GM19099 (cell line): ENCODE data around the gene MEG3.

Experiments
- POLR2A ChIP-seq: IDR thresholded peaks from 3 replicates; pipeline ENCODE4 v1.6.1; 2011; ENCODE audit warnings: low read depth; ENCODE audit not compliant: insufficient read length; ENCODE audit errors: extremely low read depth

MEG3 gene

DNA sequence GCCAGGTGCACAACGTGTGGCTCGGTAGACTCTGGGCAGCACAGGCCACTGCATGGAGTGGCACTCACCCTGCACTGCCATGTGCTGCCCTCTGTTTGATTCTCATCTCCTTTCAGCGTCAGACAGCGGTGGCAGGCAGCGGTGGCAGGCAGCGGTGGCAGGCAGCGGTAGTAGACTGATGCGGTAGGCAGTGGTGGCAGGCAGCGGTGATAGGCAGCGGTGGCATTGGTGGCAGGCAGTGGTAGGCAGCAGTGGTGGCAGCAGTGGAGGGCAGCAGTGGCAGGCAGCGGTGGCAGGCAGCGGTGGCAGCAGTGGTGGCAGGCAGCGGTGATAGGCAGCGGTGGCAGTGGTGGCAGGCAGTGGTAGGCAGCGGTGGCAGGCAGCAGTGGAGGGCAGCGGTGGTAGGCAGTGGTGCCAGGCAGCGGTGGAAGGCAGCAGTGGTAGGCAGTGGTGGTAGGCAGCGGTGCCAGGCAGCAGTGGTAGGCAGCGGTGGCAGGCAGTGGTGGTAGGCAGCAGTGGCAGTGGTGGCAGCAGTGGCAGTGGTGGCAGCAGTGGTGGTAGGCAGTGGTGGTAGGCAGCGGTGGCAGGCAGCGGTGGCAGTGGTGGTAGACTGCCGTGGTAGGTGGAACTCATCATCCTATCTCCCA, 6.0 kb upstream of the MEG3 start:
- no peak for TF ChIP-seq POLR2A

DNA sequence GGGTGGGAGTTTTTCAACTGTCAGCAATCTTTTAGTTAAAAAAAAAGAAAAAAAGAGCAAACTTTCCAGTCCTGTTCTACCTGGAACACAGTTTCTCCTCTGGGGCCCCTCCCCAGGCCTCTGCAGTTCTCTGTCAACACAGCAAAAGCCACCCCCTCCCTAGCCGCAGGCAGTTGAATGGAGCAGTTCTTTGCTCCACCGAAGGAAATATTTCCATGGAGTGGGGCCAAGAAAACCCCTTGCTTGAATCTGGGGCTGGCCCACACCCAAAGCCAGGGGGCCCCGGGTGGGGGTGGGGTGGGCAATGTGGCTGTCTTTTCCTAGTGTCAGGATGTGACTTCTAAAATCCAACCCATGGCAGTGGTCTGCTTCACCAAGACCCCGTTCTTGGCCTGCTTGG, 5.0 kb upstream of the MEG3 start:
- TF ChIP-seq POLR2A, result no peak

DNA sequence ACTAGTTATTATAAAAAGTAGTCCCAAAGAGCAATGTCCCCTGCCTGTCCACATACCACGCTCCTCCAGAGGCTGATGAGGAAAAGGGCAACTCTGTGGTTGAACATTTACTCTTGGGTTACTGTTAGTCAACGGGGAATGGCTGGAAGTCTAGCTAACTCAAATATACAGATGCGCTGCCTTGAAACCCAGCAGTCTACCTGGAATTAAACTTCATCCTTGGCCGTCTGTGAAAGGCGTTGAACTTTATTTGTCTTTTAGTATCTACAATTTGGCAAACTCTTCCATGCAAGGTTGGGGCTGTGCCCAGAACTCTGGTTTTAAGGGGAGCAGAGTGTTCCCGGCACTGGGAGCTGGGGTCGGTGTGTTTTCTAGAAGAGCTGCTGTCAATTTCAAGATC, 3.9 kb upstream of the MEG3 start:
- TF ChIP-seq POLR2A, result no peak

DNA sequence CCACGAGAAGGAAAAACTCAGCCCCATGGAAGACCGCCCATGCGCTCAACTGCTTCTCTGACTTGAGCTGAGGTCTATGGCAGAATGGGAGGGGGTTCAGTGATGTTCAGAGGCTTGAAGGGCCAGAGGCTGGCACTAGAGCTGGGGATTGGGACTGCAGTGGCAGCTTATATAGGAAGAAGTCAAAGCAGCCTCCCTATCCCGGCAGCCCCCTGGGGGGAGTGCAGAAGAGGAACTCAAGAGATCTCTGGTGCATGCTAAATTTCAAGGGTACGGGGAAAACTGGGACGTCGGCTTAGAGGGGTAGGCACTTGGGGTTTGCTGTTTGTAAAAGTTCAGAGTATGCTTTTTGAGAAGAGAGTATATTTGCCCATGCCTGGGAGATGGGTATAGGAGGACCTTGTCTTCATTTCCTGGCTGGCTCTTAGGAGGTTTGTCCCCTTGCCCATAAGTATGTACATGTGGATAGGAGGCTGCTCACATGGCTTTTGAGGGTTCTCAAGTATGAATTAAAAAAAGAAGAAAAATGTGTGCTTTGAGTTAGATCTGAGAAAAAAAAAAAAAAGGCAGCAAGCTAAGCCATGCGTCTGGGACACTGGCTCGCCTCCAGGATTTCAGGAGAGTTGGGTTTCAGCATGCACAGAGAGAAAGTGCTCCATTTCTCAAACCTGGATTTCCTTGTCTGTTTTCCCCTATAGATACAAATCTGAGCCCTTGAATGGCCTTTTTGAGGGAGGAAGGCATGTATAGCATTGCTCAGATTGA, 3.2 kb upstream of the MEG3 start:
- no peak for TF ChIP-seq POLR2A

DNA sequence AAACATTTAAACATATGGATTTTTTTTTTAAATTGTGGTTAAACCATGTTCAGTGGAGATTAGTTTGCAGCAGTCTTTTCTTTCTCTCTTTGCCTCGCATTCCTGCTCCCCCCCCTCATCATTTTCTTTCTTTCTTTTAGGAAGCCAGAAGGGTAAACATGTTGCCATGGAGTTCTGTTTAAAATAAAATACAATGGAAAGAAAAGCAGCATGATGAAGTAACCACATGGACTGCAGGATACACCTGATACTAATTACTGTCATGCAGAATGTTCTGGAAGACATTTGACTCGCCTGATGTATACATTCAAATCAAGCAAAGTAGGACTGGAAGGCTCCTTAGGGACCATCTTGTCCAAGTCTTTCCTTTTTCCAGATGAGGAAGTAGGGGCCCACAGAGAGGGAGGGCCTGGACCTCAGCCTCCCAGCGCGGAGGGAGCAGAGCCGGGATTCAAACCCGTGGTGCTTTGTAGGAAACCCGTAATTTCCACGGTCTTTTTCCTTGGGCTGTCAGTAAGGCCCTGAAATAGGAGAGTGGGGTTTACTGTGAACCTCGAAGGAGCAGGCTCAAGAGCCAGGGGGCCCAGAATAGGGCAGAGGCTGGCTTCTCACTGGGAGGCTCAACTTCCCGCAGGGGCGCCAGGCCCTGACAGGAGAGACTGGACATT, 2.4 kb upstream of the MEG3 start:
- no peak for TF ChIP-seq POLR2A

DNA sequence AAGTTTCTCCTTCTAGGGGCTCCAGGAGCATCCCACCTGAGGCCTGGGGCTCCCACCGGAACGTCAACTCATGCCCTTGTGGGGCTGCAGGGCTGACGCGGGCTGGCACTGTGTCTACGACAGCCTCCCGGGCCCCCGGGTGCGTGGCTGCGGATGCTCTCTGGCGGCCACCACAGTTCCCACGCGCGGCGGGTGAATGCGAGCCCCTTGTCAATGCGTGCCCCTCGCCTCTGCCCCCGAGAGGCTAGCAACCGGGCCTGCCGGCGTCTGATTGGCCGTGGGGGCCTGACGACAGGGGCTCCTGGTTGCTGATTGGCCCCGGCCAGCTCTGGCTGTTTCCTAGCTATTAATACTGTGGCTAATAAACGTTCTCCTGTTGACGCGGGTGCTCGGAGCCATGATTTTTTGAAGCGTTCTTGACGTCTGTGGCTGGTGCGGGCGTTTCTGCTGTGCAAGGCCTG, 1.8 kb upstream of the MEG3 start:
- no peak for TF ChIP-seq POLR2A

DNA sequence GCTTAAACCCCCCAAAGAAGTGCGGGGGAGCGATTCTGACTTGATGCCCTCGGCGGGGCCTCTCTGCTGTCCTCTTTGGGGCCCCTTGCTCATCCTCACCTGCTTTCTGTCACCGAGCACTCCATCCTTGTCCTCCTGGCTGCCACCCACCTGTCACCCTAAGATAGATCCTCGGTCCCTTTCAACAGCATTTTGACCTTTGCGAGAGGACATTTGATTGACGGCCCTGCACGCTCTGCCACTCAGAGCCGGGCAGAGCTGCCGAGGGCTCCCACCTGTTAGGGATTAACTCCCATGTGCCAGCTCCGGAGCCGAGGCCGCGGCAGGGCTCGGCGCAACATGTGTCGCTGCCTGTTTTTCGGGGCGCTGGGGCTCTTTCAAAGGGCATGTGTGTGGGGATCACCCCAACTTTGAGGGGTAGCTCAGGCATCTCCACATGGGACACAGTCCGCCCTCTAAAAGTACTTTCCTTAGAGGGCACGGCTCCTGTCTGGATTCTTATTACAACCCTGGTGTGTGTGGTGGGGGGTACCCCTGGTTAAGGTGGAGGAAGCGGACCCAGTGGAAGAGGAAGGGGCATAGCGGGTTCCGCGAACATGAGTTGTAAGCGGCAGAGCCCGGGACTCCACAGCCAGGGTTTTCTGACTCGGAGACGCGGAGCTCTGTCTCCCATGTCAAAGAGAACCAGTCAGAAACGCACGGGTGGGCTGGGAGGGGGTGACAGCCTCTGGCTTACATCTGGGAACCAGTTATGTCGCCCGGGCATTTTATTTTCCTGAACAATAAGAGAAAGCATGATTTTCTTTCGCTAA, 811 bp upstream of the MEG3 start:
- no peak for TF ChIP-seq POLR2A

DNA sequence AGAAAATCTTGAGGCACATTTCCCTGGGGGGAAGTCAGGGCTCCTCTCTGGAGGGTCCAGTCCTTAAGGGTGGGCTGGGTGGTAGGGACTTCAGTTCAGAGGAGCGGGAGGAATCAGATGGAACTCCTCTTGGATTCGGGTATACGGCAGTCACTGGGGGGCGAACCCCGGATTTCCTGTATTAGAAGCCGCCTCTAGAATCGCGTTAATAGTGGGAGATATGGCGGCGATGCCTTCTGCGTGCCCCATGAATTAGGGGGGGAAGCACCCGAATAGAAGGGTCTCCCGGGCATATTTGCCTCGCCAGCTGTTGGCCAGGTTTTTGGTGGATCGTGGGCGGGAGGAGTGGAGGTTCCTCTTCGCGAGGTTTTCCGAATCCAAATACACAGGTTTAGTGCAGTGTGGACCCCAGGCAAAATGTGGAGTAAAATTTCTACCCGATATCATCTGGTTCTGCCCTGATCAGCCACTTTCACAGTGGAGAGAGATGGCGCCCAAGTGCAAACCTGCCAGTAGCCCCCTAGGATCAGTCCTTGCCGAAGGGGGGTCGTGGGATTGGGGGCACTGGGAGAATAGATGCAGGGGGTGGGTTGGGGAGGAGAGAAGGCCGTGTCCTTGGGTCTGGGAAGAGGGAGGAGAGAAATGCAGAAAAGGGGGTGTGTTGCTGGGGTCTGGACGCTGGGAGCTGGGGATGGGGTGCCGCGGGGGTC, 628 bp downstream of the MEG3 start:
- no peak for TF ChIP-seq POLR2A

DNA sequence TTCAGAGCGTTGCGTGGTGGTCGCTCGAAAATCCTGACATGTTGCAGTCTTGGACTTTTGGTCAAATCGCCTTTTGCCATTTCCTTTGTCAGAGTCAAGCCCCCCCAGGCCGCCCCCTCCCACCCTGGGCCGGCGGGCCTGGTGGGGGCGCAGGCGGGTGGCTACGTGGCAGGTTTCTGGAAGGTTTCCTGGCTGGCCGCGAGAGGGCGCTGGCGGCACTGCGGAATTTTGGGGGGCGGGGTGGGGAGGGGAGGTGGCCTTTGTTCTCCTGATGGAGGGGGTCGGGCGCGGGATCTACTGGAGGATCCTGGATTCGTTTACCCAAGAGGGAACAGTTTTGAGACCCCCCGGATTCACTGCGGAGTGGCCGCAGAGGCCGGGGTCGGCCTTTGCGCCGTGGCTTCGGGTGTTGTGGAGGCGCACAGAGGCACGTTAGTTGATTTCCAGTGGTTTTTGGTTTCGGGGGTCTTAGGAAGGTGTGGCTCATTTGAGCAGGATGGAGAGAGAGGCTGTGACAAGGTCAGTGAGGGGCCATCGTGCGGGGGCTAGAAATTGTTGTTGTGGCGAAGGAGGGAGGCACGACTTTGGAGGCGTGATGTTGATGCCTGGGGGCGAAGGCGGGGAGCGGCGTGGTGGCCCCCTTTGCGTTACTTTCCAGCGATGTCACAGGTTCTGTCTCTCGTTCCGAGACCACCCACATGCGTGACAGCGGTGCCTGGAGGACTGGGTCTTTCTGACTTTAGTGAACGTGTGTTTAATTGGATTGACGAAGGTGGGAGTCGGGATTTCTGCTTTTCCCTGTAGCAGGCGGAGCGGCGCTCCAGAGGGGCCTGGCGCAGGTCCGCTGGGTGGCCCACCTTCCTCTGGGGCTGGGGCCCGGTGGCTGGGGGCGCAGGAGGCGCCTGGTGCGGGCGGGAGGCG, 1.4 kb downstream of the MEG3 start:
- no peak for TF ChIP-seq POLR2A

DNA sequence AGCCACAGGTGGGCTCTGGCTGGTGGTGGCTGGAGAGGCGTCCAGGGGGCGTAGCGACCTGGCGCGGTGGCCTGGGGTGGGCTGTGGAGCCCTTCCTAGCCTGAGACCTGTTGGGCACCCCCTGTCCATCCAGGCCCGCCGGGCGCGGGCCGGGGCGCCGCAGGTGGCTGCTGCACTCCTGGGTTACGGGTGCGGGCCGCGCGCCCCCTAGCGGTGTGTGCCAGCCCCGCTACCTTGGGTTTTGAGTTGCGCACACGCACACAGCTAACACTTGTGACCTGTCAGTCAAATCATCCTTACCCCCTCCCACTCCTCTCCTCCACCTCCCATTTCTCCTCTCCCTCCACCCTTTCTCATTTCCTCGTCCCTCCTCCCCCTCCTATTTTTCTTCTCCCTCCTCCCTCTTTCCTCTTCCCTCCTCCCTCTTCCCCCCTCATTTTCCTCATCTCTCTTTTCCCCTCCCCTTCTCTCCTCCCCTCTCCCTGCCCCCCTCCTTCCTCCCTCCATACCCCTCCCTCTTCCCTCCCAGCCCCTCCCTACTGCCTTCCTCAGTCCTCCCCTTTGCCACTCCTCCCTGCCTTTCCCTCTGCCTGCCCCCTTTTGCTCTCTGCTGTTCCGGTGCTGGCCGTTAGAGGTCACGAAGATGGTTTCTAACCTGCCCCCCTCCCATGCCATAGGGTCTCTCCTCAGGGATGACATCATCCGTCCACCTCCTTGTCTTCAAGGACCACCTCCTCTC, 2.3 kb downstream of the MEG3 start:
- TF ChIP-seq POLR2A, result no peak

DNA sequence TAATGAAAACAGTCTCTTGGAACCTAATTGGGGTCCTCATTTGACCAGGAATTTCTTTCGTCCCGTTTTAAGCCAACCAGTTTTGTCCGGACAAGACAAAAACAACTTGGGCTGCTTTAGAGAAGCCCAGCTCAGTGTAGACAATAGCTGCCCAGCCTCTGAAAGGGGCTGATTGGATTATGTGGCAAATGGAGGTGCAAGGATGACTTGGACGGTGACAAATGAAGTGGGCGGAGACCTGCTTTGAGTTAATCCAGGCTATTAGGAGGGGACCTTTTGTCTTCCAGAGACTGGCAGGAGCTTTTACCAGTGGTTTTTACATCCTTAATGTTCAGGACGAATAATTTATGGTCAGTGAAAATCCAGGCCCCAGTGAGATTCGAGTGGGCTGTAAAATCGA, 4.8 kb downstream of the MEG3 start:
- TF ChIP-seq POLR2A, result no peak

DNA sequence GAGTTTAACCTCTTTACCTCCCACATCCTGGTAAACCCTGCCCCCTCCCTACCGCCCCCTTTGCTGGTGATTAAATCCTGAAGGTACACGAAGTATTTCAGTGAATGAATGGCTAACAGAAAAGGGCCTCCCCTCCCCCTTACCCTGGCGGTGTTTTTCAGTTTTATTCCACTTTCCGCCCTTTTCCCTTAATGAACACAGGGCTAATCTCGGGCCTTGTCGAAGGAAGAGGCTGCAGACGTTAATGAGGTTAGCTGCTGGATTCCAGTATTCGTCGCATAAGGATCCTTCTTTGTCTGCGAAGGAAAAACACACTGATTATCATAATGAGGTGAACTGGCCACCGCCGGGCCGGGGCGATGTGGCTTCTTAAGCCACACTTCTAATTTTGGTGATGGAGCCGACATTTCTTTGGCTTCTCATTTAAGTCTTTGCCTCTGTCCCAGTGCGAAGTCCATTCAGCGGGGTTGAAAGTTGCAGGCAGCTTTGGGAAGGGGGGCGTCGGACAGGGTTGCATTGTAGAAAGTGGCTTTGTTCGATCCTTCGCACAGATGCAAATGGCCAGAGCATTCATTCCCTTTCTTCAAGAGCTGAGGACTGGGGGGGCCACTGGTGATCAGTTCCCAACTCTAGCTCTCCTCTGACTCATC, 6.5 kb downstream of the MEG3 start:
- no peak for TF ChIP-seq POLR2A

DNA sequence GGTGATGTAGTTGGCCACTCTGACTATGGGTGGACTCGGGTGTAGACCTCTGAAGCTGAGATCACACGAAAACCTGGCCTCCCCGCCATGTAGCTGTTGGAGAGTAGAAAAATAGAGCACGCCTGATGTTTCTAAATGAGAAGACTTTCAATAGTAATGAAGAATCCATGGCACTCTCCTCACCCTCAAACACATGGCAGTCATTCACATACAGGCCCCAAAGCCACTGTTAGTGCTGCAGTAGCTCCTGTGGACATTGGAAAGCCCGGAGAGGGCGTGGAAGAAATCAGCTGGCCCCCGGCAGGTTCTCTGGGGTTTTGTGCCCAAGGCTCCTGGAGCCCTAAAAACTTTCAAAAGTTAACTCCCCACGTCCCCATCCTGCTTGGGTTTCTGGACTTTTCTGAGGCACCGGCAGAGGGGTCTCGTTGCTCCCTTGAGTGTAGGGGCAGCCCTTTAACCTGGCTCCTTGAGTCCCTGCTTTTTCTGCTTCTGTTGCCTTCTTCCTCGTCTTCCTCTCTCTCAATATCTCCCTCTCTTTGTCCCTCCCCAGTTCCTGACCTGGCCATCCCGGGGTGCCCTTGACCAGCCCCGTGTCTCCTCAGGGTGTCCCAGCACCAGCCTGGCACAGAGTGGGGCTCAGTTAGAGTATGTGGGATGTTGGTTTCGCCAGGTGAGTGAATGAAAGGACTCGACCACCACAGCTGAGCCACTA, 8.3 kb downstream of the MEG3 start:
- TF ChIP-seq POLR2A, result no peak
